D721Med (cell line): ENCODE data around the gene ETNK2.

Experiments used
- DNase-seq: peaks from one replicate; pipeline ENCODE4 v3.0.0; 2011; ENCODE audit warnings: low spot score; ENCODE audit not compliant: insufficient read length
- FAIRE-seq: peaks from 2 replicates; lab custom pipeline; 2011; peaks lifted over from hg19 to GRCh38; lab: Jason Lieb, UNC
- CTCF ChIP-seq: IDR thresholded peaks from 2 replicates; pipeline ENCODE4 v1.5.1; 2012; ENCODE audit warnings: mild to moderate bottlenecking, control low read depth; ENCODE audit not compliant: insufficient read depth; ENCODE audit errors: missing control alignments

The ETNK2 gene

GRCh38 chr1:204124639-204125038 is 27.2 kb downstream of the ETNK2 start:
- FAIRE-seq (no peak), DNase-seq (no peak)
- no peak for TF ChIP-seq CTCF

- no peak for DNase-seq
- no peak for FAIRE-seq
- TF ChIP-seq CTCF = no peak
Measured at GRCh38 chr1:204123376-204123775, 28.5 kb downstream of the ETNK2 start.

GRCh38 chr1:204121840-204122555 is 29.8 kb downstream of the ETNK2 start:
- no peak for TF ChIP-seq CTCF
- no peak for FAIRE-seq
- DNase-seq = no peak

GRCh38 chr1:204116539-204116938 is 35.3 kb downstream of the ETNK2 start:
- DNase-seq (no peak), FAIRE-seq (no peak)
- no peak for TF ChIP-seq CTCF

- FAIRE-seq = no peak
- no peak for DNase-seq
- no peak for TF ChIP-seq CTCF
Measured at GRCh38 chr1:204115116-204115515, 36.7 kb downstream of the ETNK2 start.

GRCh38 chr1:204114606-204115005 is 37.2 kb downstream of the ETNK2 start:
- TF ChIP-seq CTCF = no peak
- FAIRE-seq (no peak), DNase-seq (no peak)

GRCh38 chr1:204113896-204114295 is 37.9 kb downstream of the ETNK2 start:
- FAIRE-seq = no peak
- no peak for DNase-seq
- no peak for TF ChIP-seq CTCF
